SK-N-MC (cell line): ENCODE results near the gene DAB2.

Experiments
- EZH2 ChIP-seq: fragments of 200-600 bp; sonication (generic); IDR thresholded peaks from one replicate; pipeline ENCODE4 v1.6.1; 2017; ENCODE audit warnings: antibody characterized with exemption
- POLR2AphosphoS5 ChIP-seq: IDR thresholded peaks from 2 replicates; pipeline ENCODE4 v1.6.1; 2012; ENCODE audit warnings: mild to moderate bottlenecking, low read depth, low read length, borderline replicate concordance

- TF ChIP-seq EZH2 (no peak), POLR2AphosphoS5 (no peak)
Observed at GRCh38 chr5:39422036-39422606, 2.7 kb downstream of the DAB2 start.
